Loucy (cell line): Measurements from ENCODE around the gene HEATR5A.
"Not testable (repeated sequence)": the region's sequence is repeated elsewhere in the genome, so short reads cannot be mapped to it uniquely, and the experiment has no call there.

ENCODE experiments used
- H2AFZ ChIP-seq: fragments of 200-600 bp; sonication (generic); 2 replicates; pipeline ENCODE4 v1.6.0; 2016; ENCODE audit warnings: antibody characterized with exemption, mild to moderate bottlenecking, low read length, moderate library complexity
- H3F3A ChIP-seq: fragments of 200-600 bp; 2 replicates; pipeline ENCODE4 v1.6.0; 2016; ENCODE audit warnings: antibody characterized with exemption, low read depth, mild to moderate bottlenecking
- H3K27me3 ChIP-seq: fragments of 200-600 bp; sonication (generic); 2 replicates; pipeline ENCODE4 v1.6.1; 2014; ENCODE audit warnings: low read length, mild to moderate bottlenecking; ENCODE audit not compliant: insufficient read depth, poor library complexity, severe bottlenecking
- H3K36me3 ChIP-seq: fragments of 200-600 bp; sonication (generic); 2 replicates; pipeline ENCODE4 v1.6.1; 2016; ENCODE audit warnings: low read length; ENCODE audit not compliant: insufficient read depth
- H3K4me1 ChIP-seq: fragments of 200-600 bp; sonication (generic); 2 replicates; pipeline ENCODE4 v1.5.1; 2014; ENCODE audit warnings: low read length, mild to moderate bottlenecking; ENCODE audit not compliant: insufficient read depth, poor library complexity, severe bottlenecking
- H3K4me2 ChIP-seq: fragments of 200-600 bp; sonication (generic); 2 replicates; pipeline ENCODE4 v1.6.0; 2014; ENCODE audit warnings: antibody characterized with exemption, low read length, low read depth, mild to moderate bottlenecking; ENCODE audit not compliant: poor library complexity, severe bottlenecking
- H3K4me3 ChIP-seq: fragments of 200-600 bp; sonication (generic); 2 replicates; pipeline ENCODE4 v1.5.1; 2014; ENCODE audit warnings: low read length, mild to moderate bottlenecking, mixed read lengths; ENCODE audit not compliant: poor library complexity, severe bottlenecking
- H3K79me2 ChIP-seq: fragments of 200-600 bp; sonication (generic); 2 replicates; pipeline ENCODE4 v1.6.1; 2014; ENCODE audit warnings: low read length; ENCODE audit not compliant: insufficient read depth
- H3K9ac ChIP-seq: fragments of 200-600 bp; sonication (generic); 2 replicates; pipeline ENCODE4 v1.6.0; 2014; ENCODE audit warnings: mild to moderate bottlenecking, low read depth, low read length, moderate library complexity; ENCODE audit not compliant: poor library complexity, severe bottlenecking
- H3K9me2 ChIP-seq: fragments of 200-600 bp; sonication (generic); replicated peaks from 2 replicates; pipeline ENCODE4 v1.6.1; 2016; ENCODE audit warnings: low read depth, low read length, mixed read lengths
- H3K9me3 ChIP-seq: fragments of 200-600 bp; sonication (generic); 2 replicates; pipeline ENCODE4 v1.6.1; 2014; ENCODE audit warnings: mild to moderate bottlenecking, antibody characterized with exemption, low read length, low read depth; ENCODE audit not compliant: insufficient read depth
- H4K20me1 ChIP-seq: fragments of 200-600 bp; sonication (generic); 2 replicates; pipeline ENCODE4 v1.6.0; 2014; ENCODE audit warnings: antibody characterized with exemption, low read length, mild to moderate bottlenecking; ENCODE audit not compliant: insufficient read depth, poor library complexity, severe bottlenecking
- CTCF ChIP-seq: fragments of 200-600 bp; sonication (generic); conservative IDR thresholded peaks from 2 replicates; pipeline ENCODE4 v1.5.1; 2014; ENCODE audit warnings: mild to moderate bottlenecking, antibody characterized with exemption, low read length
- EZH2phosphoT487 ChIP-seq: fragments of 200-600 bp; IDR thresholded peaks from 2 replicates; pipeline ENCODE4 v1.6.1; 2018; ENCODE audit warnings: antibody characterized with exemption, mild to moderate bottlenecking, moderate library complexity, borderline replicate concordance

HEATR5A gene

DNA sequence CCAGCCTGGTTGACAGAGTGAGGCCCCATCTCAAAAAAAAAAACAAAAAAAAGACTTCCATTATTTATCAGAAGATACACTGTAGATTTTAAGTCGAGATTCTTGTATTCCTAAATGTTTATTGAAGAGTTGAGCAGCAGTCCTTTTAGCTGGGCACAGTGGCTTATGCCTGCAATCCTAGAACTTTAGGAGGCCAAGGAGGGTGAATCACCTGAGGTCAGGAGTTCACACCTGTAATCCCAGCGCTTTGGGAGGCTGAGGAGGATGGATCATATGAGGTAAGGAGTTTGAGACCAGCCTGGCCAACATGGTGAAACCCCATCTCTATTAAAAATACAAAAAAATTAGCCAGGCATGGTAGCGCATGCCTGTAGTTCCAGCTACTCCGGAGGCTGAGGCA, 57.6 kb downstream of the HEATR5A start:
- no peaks in the 10 kb centered on the region for H3K79me2 ChIP-seq
- no peaks in the 10 kb centered on the region for H3K27me3 ChIP-seq
- no peaks in the 10 kb centered on the region for H3F3A ChIP-seq
- no peak overlapping the region for H3K4me2 ChIP-seq
- no peak overlapping the region for H2AFZ ChIP-seq
- H3K4me3 ChIP-seq = no peak overlapping the region
- no peaks in the 10 kb centered on the region for H3K9me3 ChIP-seq
- no peaks in the 10 kb centered on the region for H3K9me2 ChIP-seq
- no peaks in the 10 kb centered on the region for H4K20me1 ChIP-seq
- TF ChIP-seq CTCF (no peak), EZH2phosphoT487 (no peak)
- no peaks in the 10 kb centered on the region for H3K36me3 ChIP-seq
- H3K4me1 ChIP-seq = no peaks in the 10 kb centered on the region
- H3K9ac ChIP-seq = no peak overlapping the region

GRCh38 chr14:31361761-31362160, 58.6 kb downstream of the HEATR5A start:
- H3K27me3 ChIP-seq, H2AFZ ChIP-seq, H3K4me1 ChIP-seq, H3K9me2 ChIP-seq, H3K4me3 ChIP-seq, H3K79me2 ChIP-seq, H3K36me3 ChIP-seq, H3K4me2 ChIP-seq, H4K20me1 ChIP-seq, H3F3A ChIP-seq, H3K9ac ChIP-seq, H3K9me3 ChIP-seq: not testable (repeated sequence)

GRCh38 chr14:31360919-31361662, 59.3 kb downstream of the HEATR5A start:
- Histone ChIP-seq H3K9ac (no peak overlapping the region), H3F3A (no peaks in the 10 kb centered on the region), H3K27me3 (no peaks in the 10 kb centered on the region), H3K9me3 (no peaks in the 10 kb centered on the region), H3K9me2 (no peaks in the 10 kb centered on the region), H3K4me1 (no peaks in the 10 kb centered on the region), H3K36me3 (no peaks in the 10 kb centered on the region), H3K4me2 (no peak overlapping the region), H3K79me2 (no peaks in the 10 kb centered on the region), H2AFZ (no peak overlapping the region), H4K20me1 (no peaks in the 10 kb centered on the region), H3K4me3 (no peak overlapping the region)
- no peak for TF ChIP-seq CTCF
- no peak for TF ChIP-seq EZH2phosphoT487

GRCh38 chr14:31357279-31357678, 63.1 kb downstream of the HEATR5A start:
- Histone ChIP-seq H3K4me2 (no peak overlapping the region), H3K4me1 (no peaks in the 10 kb centered on the region), H3K9me3 (no peaks in the 10 kb centered on the region), H3K79me2 (no peaks in the 10 kb centered on the region), H3K27me3 (no peaks in the 10 kb centered on the region), H3K9ac (no peak overlapping the region), H3F3A (no peaks in the 10 kb centered on the region), H2AFZ (no peak overlapping the region), H4K20me1 (no peaks in the 10 kb centered on the region), H3K9me2 (no peaks in the 10 kb centered on the region), H3K36me3 (no peaks in the 10 kb centered on the region), H3K4me3 (no peak overlapping the region)
- no peak for TF ChIP-seq CTCF
- no peak for TF ChIP-seq EZH2phosphoT487
